Measurements from ENCODE around the gene HSF5. TPM values are rescaled to one million over a fixed set of nuclear protein-coding genes. Genes with fewer than 3 reads are reported as not detected.

The HSF5 gene
- total RNA-seq, 4 donors from 2014 or later: not detected

- Histone ChIP-seq H3K36me3 (no peaks in the 10 kb centered on the region), H3K4me3 (no peak overlapping the region), H3K27ac (no peak overlapping the region), H3K9me3 (no peaks in the 10 kb centered on the region), H3K27me3 (no peaks in the 10 kb centered on the region), H3K4me1 (no peaks in the 10 kb centered on the region)
- ATAC-seq (no peak), DNase-seq (no peak)
- in situ Hi-C loops (cut with MboI; ENCODE audit: low sequenced_read_pairs in 4 of 4): loop anchor here in 1 of 4 donors (25.0 kb wide), 1 partner anchor 99 kb away; no protein-coding TSS in a partner anchor
- TF ChIP-seq POLR2A (IDR thresholded peaks at IDR 0.05) (no peak), CTCF (IDR thresholded peaks at IDR 0.05 in 4 of 5, conservative IDR thresholded peaks at IDR 0.05 in 1 of 5) (no peak)
- intact Hi-C loops (cut with DNase I; ENCODE audit: low total_unique reads): no loop called here
Observed at GRCh38 chr17:58411408-58411894, 76.8 kb downstream of the HSF5 start.

GRCh38 chr17:58410714-58411407, 77.3 kb downstream of the HSF5 start:
- H3K27ac ChIP-seq: no peak overlapping the region
- no peaks in the 10 kb centered on the region for H3K27me3 ChIP-seq
- ATAC-seq: no peak
- no peak overlapping the region for H3K4me3 ChIP-seq
- intact Hi-C loops (cut with DNase I; ENCODE audit: low total_unique reads) (no loop called here), in situ Hi-C loops (cut with MboI; ENCODE audit: low sequenced_read_pairs in 4 of 4) (loop anchor here in 1 of 4 donors (25.0 kb wide), 1 partner anchor 99 kb away; no protein-coding TSS in a partner anchor)
- no peaks in the 10 kb centered on the region for H3K9me3 ChIP-seq
- no peaks in the 10 kb centered on the region for H3K36me3 ChIP-seq
- DNase-seq: no peak
- TF ChIP-seq POLR2A (IDR thresholded peaks at IDR 0.05): no peak
- no peak for TF ChIP-seq CTCF (IDR thresholded peaks at IDR 0.05 in 4 of 5, conservative IDR thresholded peaks at IDR 0.05 in 1 of 5)
- H3K4me1 ChIP-seq: no peaks in the 10 kb centered on the region

DNA sequence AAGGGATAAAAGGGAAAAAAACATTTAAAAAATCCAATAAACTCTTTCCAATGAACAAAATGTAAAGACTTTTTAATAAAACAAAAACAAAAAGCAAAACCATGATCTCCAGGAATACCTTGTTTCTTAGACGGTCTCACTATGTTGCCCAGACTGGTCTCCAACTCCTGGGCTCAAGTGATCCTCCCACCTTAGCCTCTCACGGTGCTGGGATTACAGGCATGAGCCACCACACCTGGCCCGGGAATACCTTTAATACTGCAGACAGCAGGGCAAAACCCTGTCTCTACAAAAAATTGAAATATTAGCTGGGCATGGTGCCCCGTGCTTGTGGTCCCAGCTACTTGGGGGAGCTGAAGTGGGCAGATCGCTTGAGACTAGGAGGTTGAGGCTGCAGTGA, 78.8 kb downstream of the HSF5 start:
- H3K27me3 ChIP-seq: no peaks in the 10 kb centered on the region
- H3K4me1 ChIP-seq: no peaks in the 10 kb centered on the region
- no peak overlapping the region for H3K27ac ChIP-seq
- H3K9me3 ChIP-seq: no peaks in the 10 kb centered on the region
- intact Hi-C loops (cut with DNase I; ENCODE audit: low total_unique reads): no loop called here
- in situ Hi-C loops (cut with MboI; ENCODE audit: low sequenced_read_pairs in 4 of 4): loop anchor here in 1 of 4 donors (25.0 kb wide), 1 partner anchor 97 kb away; no protein-coding TSS in a partner anchor
- ATAC-seq (no peak), DNase-seq (no peak)
- no peaks in the 10 kb centered on the region for H3K36me3 ChIP-seq
- no peak overlapping the region for H3K4me3 ChIP-seq
- TF ChIP-seq POLR2A (IDR thresholded peaks at IDR 0.05) (no peak), CTCF (IDR thresholded peaks at IDR 0.05 in 4 of 5, conservative IDR thresholded peaks at IDR 0.05 in 1 of 5) (no peak)

- intact Hi-C loops (cut with DNase I; ENCODE audit: low total_unique reads) (no loop called here), in situ Hi-C loops (cut with MboI; ENCODE audit: low sequenced_read_pairs in 4 of 4) (loop anchor here in 1 of 4 donors (25.0 kb wide), 1 partner anchor 91 kb away; no protein-coding TSS in a partner anchor)
- Histone ChIP-seq H3K36me3 (no peaks in the 10 kb centered on the region), H3K27ac (no peak overlapping the region), H3K27me3 (no peaks in the 10 kb centered on the region), H3K9me3 (no peaks in the 10 kb centered on the region), H3K4me1 (no peaks in the 10 kb centered on the region), H3K4me3 (no peak overlapping the region)
- ATAC-seq: no peak
- TF ChIP-seq POLR2A (IDR thresholded peaks at IDR 0.05) (no peak), CTCF (IDR thresholded peaks at IDR 0.05 in 4 of 5, conservative IDR thresholded peaks at IDR 0.05 in 1 of 5) (no peak)
- DNase-seq: no peak
Observed at GRCh38 chr17:58403311-58403710, 84.9 kb downstream of the HSF5 start.
